HepG2 (cell line): ENCODE measurements around the gene HECTD4. TPM values are rescaled to one million over a fixed set of nuclear protein-coding genes. Genes with fewer than 3 reads are reported as not detected.

Source experiments
- ATAC-seq: fragments of 200-7000 bp; cut with Tn5 transposase; 3 replicates; pipeline ENCODE4 v1.9.1; 2020; ENCODE audit warnings: mild to moderate bottlenecking, moderate library complexity
- BruUV-seq: library from RNA; stranded (reverse); fragments of 400-500 nt; replicated peaks from 2 replicates; lab custom pipeline; 2021; lab: Mats Ljungman, UMichigan
- CTCF ChIA-PET: fragments of 300-600 bp; formaldehyde crosslinking; extraction: SDS; loops from one replicate; lab custom pipeline; 2021; ENCODE audit warnings: low total read pairs, inconsistent platforms, low intra/inter-chr PET ratio; lab: Yijun Ruan, JAX
- POLR2A ChIA-PET: fragments of 350-600 bp; sonication (Branson Sonifier 250); formaldehyde crosslinking; loops from one replicate; lab custom pipeline; 2020; ENCODE audit warnings: antibody characterized with exemption, inconsistent platforms; lab: Yijun Ruan, JAX
- DNase-seq: peaks from one replicate; pipeline ENCODE4 v3.0.0-alpha.2; 2015; ENCODE audit warnings: low spot score
- FAIRE-seq: peaks from 3 replicates; lab custom pipeline; 2011; peaks lifted over from hg19 to GRCh38; lab: Jason Lieb, UNC
- H2AFZ ChIP-seq: one replicate; pipeline ENCODE4 v1.6.1; 2011; ENCODE audit warnings: low read length, inconsistent platforms
- H3K27ac ChIP-seq: fragments of 300-600 bp; 3 replicates; pipeline ENCODE4 v1.8.0; 2011; ENCODE audit warnings: mixed run types, mild to moderate bottlenecking, mixed read lengths, low read length, inconsistent platforms; ENCODE audit not compliant: insufficient read depth; ENCODE audit errors: extremely low read length
- H3K27me3 ChIP-seq, 2 experiments: fragments of 200-600 bp in 1 of 2; 2 replicates in 1 of 2; 3 replicates in 1 of 2; pipeline versions ENCODE4 v1.6.0 to v1.8.0; 2011; ENCODE audit warnings: low read length in 2 of 2, mild to moderate bottlenecking in 2 of 2, moderate library complexity in 2 of 2, inconsistent platforms in 1 of 2; ENCODE audit not compliant: insufficient read depth in 2 of 2, control insufficient read depth in 1 of 2
- H3K36me3 ChIP-seq, 2 experiments: fragments of 200-600 bp in 1 of 2; replicated peaks in 1 of 2; 2 replicates in 1 of 2; 3 replicates in 1 of 2; pipeline versions ENCODE4 v1.5.1 to v1.8.0; 2011; ENCODE audit warnings: low read length in 2 of 2, inconsistent platforms in 1 of 2; ENCODE audit not compliant: insufficient read depth in 2 of 2, control insufficient read depth in 1 of 2
- H3K4me1 ChIP-seq: 2 replicates; pipeline ENCODE4 v1.5.1; 2012; ENCODE audit warnings: low read length, inconsistent platforms; ENCODE audit not compliant: insufficient read depth
- H3K4me2 ChIP-seq: 2 replicates; pipeline ENCODE4 v1.6.0; 2011; ENCODE audit warnings: low read depth, low read length, inconsistent platforms
- H3K4me3 ChIP-seq, 3 experiments: fragments of 200-600 bp in 1 of 3; sonication (generic), shearing (Covaris generic) in 1 of 3; replicated peaks in 1 of 3; 2 replicates each; pipeline ENCODE4 v1.5.1; 2011 to 2016; ENCODE audit warnings: low read length in 3 of 3, inconsistent platforms in 2 of 3, low read depth in 2 of 3, mild to moderate bottlenecking in 2 of 3, control low read depth in 1 of 3, mixed read lengths in 1 of 3; ENCODE audit not compliant: insufficient read depth in 1 of 3
- H3K79me2 ChIP-seq: one replicate; pipeline ENCODE4 v1.6.1; 2011; ENCODE audit warnings: low read length, inconsistent platforms; ENCODE audit not compliant: insufficient read depth
- H3K9ac ChIP-seq: 2 replicates; pipeline ENCODE4 v1.6.0; 2011; ENCODE audit warnings: mild to moderate bottlenecking, low read depth, low read length, inconsistent platforms; ENCODE audit not compliant: insufficient read depth
- H3K9me3 ChIP-seq: 2 replicates; pipeline ENCODE4 v1.5.1; 2012; ENCODE audit warnings: mild to moderate bottlenecking, low read length
- H4K20me1 ChIP-seq: 2 replicates; pipeline ENCODE4 v1.6.0; 2011; ENCODE audit warnings: inconsistent platforms, mild to moderate bottlenecking, low read length, moderate library complexity; ENCODE audit not compliant: insufficient read depth
- CEBPG ChIP-seq: IDR thresholded peaks from 2 replicates; pipeline ENCODE4 v1.6.1; 2016
- SOX13 ChIP-seq, 3 experiments: fragments of 450-650 bp in 1 of 3; sonication (generic) in 1 of 3; formaldehyde crosslinking in 1 of 3; IDR thresholded peaks in 2 of 3; conservative IDR thresholded peaks in 1 of 3; 2 replicates each; pipeline versions ENCODE4 v1.5.0 to v1.6.1; 2016 to 2020; ENCODE audit warnings: antibody characterized with exemption in 1 of 3, mild to moderate bottlenecking in 1 of 3, missing compliant biosample characterization in 1 of 3, missing genetic modification reagents in 1 of 3, moderate library complexity in 1 of 3
- TARDBP ChIP-seq: sonication (generic); formaldehyde crosslinking; IDR thresholded peaks from 2 replicates; pipeline ENCODE4 v1.8.0; 2022; ENCODE audit warnings: mild to moderate bottlenecking, missing genetic modification reagents
- ZKSCAN8 ChIP-seq: IDR thresholded peaks from 2 replicates; pipeline ENCODE4 v1.6.1; 2016; ENCODE audit warnings: borderline replicate concordance, missing genetic modification reagents, missing compliant biosample characterization
- ZMYM3 ChIP-seq: sonication (generic); formaldehyde crosslinking; IDR thresholded peaks from 2 replicates; pipeline ENCODE4 v1.5.1; 2020; ENCODE audit warnings: mild to moderate bottlenecking, missing genetic modification reagents
- ZNF260 ChIP-seq: sonication (generic); formaldehyde crosslinking; IDR thresholded peaks from 2 replicates; pipeline ENCODE4 v1.4.0; 2020; ENCODE audit warnings: missing genetic modification reagents, low read depth, mild to moderate bottlenecking, borderline replicate concordance
- ZNF367 ChIP-seq: sonication (generic); formaldehyde crosslinking; IDR thresholded peaks from 2 replicates; pipeline ENCODE4 v1.4.0; 2020; ENCODE audit warnings: missing genetic modification reagents, borderline replicate concordance
- ZNF496 ChIP-seq: sonication (generic); formaldehyde crosslinking; IDR thresholded peaks from 2 replicates; pipeline ENCODE4 v1.8.1; 2023; ENCODE audit warnings: mild to moderate bottlenecking, moderate library complexity, missing genetic modification reagents; ENCODE audit not compliant: insufficient replicate concordance
- ZNF547 ChIP-seq: sonication (generic); formaldehyde crosslinking; IDR thresholded peaks from 2 replicates; pipeline ENCODE4 v1.5.1; 2020; ENCODE audit warnings: mild to moderate bottlenecking, missing genetic modification reagents
- ZNF883 ChIP-seq: sonication (generic); formaldehyde crosslinking; IDR thresholded peaks from 2 replicates; pipeline ENCODE4 v1.5.1; 2020; ENCODE audit warnings: mild to moderate bottlenecking, missing genetic modification reagents; ENCODE audit errors: not compliant biosample characterization
- ZZZ3 ChIP-seq: sonication (generic); formaldehyde crosslinking; IDR thresholded peaks from 2 replicates; pipeline ENCODE4 v1.4.0; 2020; ENCODE audit warnings: missing genetic modification reagents, mild to moderate bottlenecking, borderline replicate concordance
- WGBS: methylation state at CpG from one replicate; pipeline ENCODE4 v1.1.6; 2017; ENCODE audit warnings: low lambda C conversion rate; 5-methylcytosine and 5-hydroxymethylcytosine counted together
- in situ Hi-C: cut with HindIII; loops from 2 replicates; pipeline ENCODE4 v1.10.0; 2017; ENCODE audit warnings: low pct_unique_long_range_greater_than_20kb; ENCODE audit not compliant: extremely low pct_ligation_motif_present
- intact Hi-C: fragments of 100-400 bp; cut with micrococcal nuclease; formaldehyde crosslinking; loops from one replicate; pipeline ENCODE4 v1.10.0; 2022; ENCODE audit not compliant: unreplicated experiment
- polyA plus RNA-seq, 8 experiments: library from polyadenylated mRNA; depleted of rRNA in 3 of 8; stranded (reverse) in 7 of 8; unstranded in 1 of 8; fragments of >200 nt; fragmentation: Illumina TruSeq in 4 of 8; extraction: Trizol in 4 of 8; gene quantifications; 2 replicates each; pipeline versions ENCODE4 v1.2.1 to v1.2.3, GENCODE V29; 2011 to 2016; ENCODE audit warnings: low read depth in 4 of 8, missing spikeins in 1 of 8, mixed read lengths in 1 of 8; ENCODE audit not compliant: insufficient read depth in 1 of 8
- total RNA-seq, 5 experiments: library from RNA; depleted of rRNA; stranded (reverse); fragments of >200 nt; fragmentation: Illumina TruSeq; extraction: Trizol; gene quantifications; 2 replicates each; pipeline ENCODE4 v1.2.3, GENCODE V29; 2016; ENCODE audit warnings: low read depth in 1 of 5
- TF ChIP-seq, protein P1 (sequence below): sonication (generic); formaldehyde crosslinking; IDR thresholded peaks from 2 replicates; pipeline ENCODE4 v1.5.1; 2020; ENCODE audit warnings: mild to moderate bottlenecking, missing genetic modification reagents, moderate library complexity
- TF ChIP-seq, protein P2 (sequence below): sonication (generic); formaldehyde crosslinking; IDR thresholded peaks from 2 replicates; pipeline ENCODE4 v1.5.0; 2020; ENCODE audit warnings: missing genetic modification reagents

HECTD4 gene
- total and polyA plus RNA-seq, 2 of the 13 experiments (the other 11 are each of a cell fraction or from before 2014, with no cell fraction given) = 9.0 to 11.4 TPM

DNA sequence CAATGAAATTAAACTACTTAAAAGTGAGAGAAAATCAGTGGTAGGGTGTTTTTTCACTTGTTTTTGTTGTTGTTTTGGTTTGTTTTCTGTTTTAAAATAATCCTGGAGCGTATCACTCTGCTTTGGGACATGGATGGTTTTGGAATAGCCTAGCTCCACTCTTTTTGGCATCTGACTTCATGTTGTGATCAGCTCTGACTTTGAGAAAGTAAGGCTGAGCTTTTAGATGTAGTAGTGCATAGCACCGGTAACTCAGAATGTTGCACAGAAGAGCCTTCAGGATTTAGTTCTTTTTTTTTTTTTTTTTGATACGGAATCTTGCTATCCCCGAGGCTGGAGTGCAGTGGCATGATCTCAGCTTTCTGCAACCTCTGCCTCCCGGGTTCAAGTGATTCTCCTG lies 248.8 kb downstream of the HECTD4 start:
- no peaks in the 10 kb centered on the region for H3K9me3 ChIP-seq
- no peak for FAIRE-seq
- no peak for DNase-seq
- ChIA-PET POLR2A (no interaction called here), CTCF (no interaction called here)
- no peak overlapping the region for H2AFZ ChIP-seq
- intact Hi-C loops (no loop called here), in situ Hi-C loops (no loop called here)
- no peak overlapping the region for H3K4me3 ChIP-seq
- H3K4me1 ChIP-seq = peaks cover 15% of the 10 kb centered on the region
- no peak overlapping the region for H3K27ac ChIP-seq
- no peaks in the 10 kb centered on the region for H4K20me1 ChIP-seq
- no TSS peak for BruUV-seq
- peaks cover 4 to 16% of the 10 kb centered on the region in 2 experiments for H3K36me3 ChIP-seq
- no peak for TF ChIP-seq ZNF547 (CRISPR knock-in tag)
- no peak for TF ChIP-seq ZNF260
- no peak for TF ChIP-seq SOX13 (IDR thresholded peaks at IDR 0.05)
- no peak for TF ChIP-seq SOX13 (CRISPR knock-in tag; conservative IDR thresholded peaks at IDR 0.05 in 1 of 2, IDR thresholded peaks at IDR 0.05 in 1 of 2)
- TF ChIP-seq TARDBP (CRISPR knock-in tag) = no peak
- no peak for TF ChIP-seq ZZZ3 (CRISPR knock-in tag)
- TF ChIP-seq ZMYM3 = no peak
- no peak overlapping the region for H3K4me2 ChIP-seq
- H3K27me3 ChIP-seq = no peaks in the 10 kb centered on the region
- 99% methylated on average over 5 of the region's 5 CpGs for WGBS
- H3K79me2 ChIP-seq = no peaks in the 10 kb centered on the region
- no peak overlapping the region for H3K9ac ChIP-seq
- ATAC-seq = no peak

DNA sequence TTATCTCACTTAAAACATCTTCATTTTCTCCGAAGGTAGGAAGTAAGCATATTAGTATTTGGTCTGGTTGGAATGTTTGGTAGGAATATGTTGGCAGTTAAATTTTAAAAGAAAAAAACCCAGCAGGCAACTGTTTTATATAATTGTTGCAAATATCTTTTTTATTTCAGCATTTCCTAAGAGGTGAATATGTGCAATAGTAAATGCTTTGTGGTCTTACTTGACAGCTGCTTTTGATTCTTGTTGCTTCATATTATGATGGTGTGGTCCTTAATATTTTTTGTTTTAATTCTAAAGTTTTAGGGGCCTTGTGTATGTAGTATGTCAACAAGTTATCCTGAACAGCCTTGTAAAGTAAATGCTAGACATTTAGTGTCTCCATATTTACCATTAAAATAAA lies 250.5 kb downstream of the HECTD4 start:
- WGBS = 97% methylated on average over 1 of the region's 1 CpG
- H3K27ac ChIP-seq = no peak overlapping the region
- H3K79me2 ChIP-seq = peaks cover 4% of the 10 kb centered on the region
- ATAC-seq (no peak), FAIRE-seq (no peak), DNase-seq (no peak)
- peaks cover 2 to 10% of the 10 kb centered on the region in 2 experiments for H3K36me3 ChIP-seq
- in situ Hi-C loops (no loop called here), intact Hi-C loops (loop anchor here (1.0 kb wide), 1 partner anchor 29 kb away; no protein-coding TSS in a partner anchor)
- H3K9me3 ChIP-seq = no peaks in the 10 kb centered on the region
- H3K4me1 ChIP-seq = peaks cover 31% of the 10 kb centered on the region
- ChIA-PET POLR2A (interaction anchor here (0.6 to 0.9 kb wide), 2 partner anchors 9 to 96 kb away, joined by 3 to 4 read pairs; no protein-coding TSS in a partner anchor), CTCF (no interaction called here)
- no peak overlapping the region for H2AFZ ChIP-seq
- H3K4me3 ChIP-seq = no peak overlapping the region
- no peak overlapping the region for H3K9ac ChIP-seq
- H3K4me2 ChIP-seq = no peak overlapping the region
- BruUV-seq = no TSS peak
- H3K27me3 ChIP-seq = no peaks in the 10 kb centered on the region
- no peaks in the 10 kb centered on the region for H4K20me1 ChIP-seq
- TF ChIP-seq CEBPG (CRISPR knock-in tag) = no peak
- no peak for TF ChIP-seq ZNF883 (CRISPR knock-in tag)
- no peak for TF ChIP-seq ZKSCAN8 (CRISPR knock-in tag)
- TF ChIP-seq ZNF367 (CRISPR knock-in tag) = no peak
- TF ChIP-seq, protein P1, sequence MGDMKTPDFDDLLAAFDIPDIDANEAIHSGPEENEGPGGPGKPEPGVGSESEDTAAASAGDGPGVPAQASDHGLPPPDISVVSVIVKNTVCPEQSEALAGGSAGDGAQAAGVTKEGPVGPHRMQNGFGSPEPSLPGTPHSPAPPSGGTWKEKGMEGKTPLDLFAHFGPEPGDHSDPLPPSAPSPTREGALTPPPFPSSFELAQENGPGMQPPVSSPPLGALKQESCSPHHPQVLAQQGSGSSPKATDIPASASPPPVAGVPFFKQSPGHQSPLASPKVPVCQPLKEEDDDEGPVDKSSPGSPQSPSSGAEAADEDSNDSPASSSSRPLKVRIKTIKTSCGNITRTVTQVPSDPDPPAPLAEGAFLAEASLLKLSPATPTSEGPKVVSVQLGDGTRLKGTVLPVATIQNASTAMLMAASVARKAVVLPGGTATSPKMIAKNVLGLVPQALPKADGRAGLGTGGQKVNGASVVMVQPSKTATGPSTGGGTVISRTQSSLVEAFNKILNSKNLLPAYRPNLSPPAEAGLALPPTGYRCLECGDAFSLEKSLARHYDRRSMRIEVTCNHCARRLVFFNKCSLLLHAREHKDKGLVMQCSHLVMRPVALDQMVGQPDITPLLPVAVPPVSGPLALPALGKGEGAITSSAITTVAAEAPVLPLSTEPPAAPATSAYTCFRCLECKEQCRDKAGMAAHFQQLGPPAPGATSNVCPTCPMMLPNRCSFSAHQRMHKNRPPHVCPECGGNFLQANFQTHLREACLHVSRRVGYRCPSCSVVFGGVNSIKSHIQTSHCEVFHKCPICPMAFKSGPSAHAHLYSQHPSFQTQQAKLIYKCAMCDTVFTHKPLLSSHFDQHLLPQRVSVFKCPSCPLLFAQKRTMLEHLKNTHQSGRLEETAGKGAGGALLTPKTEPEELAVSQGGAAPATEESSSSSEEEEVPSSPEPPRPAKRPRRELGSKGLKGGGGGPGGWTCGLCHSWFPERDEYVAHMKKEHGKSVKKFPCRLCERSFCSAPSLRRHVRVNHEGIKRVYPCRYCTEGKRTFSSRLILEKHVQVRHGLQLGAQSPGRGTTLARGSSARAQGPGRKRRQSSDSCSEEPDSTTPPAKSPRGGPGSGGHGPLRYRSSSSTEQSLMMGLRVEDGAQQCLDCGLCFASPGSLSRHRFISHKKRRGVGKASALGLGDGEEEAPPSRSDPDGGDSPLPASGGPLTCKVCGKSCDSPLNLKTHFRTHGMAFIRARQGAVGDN = no peak
- TF ChIP-seq ZNF496 (CRISPR knock-in tag) = no peak
- TF ChIP-seq, protein P2, sequence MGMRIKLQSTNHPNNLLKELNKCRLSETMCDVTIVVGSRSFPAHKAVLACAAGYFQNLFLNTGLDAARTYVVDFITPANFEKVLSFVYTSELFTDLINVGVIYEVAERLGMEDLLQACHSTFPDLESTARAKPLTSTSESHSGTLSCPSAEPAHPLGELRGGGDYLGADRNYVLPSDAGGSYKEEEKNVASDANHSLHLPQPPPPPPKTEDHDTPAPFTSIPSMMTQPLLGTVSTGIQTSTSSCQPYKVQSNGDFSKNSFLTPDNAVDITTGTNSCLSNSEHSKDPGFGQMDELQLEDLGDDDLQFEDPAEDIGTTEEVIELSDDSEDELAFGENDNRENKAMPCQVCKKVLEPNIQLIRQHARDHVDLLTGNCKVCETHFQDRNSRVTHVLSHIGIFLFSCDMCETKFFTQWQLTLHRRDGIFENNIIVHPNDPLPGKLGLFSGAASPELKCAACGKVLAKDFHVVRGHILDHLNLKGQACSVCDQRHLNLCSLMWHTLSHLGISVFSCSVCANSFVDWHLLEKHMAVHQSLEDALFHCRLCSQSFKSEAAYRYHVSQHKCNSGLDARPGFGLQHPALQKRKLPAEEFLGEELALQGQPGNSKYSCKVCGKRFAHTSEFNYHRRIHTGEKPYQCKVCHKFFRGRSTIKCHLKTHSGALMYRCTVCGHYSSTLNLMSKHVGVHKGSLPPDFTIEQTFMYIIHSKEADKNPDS (CRISPR knock-in tag) = no peak
